Activated naive CD8-positive, alpha-beta T cell treated with anti-CD3 and anti-CD28 coated beads, Interleukin-2, amount 50 U/mL, for 24 hours (primary cell): ENCODE data around the gene ITGB2.
A peak's percentile ranks its signal among the peaks of the same experiment; 100 is the strongest.

ENCODE experiments used
- ATAC-seq: fragments of 150-1000 bp; cut with Tn5 transposase; one replicate; pipeline ENCODE4 v1.10.0; 2021
- DNase-seq: peaks from one replicate; pipeline ENCODE4 v3.0.0; 2021
- H3K27ac Mint-ChIP-seq: one replicate; pipeline ENCODE4 v1.8.0; 2021; ENCODE audit warnings: mild to moderate bottlenecking, mixed read lengths
- H3K27me3 Mint-ChIP-seq: one replicate; pipeline ENCODE4 v1.8.0; 2021; ENCODE audit warnings: mixed read lengths
- H3K36me3 Mint-ChIP-seq: one replicate; pipeline ENCODE4 v1.8.0; 2021; ENCODE audit warnings: low read depth, mixed read lengths
- H3K4me1 Mint-ChIP-seq: one replicate; pipeline ENCODE4 v1.8.0; 2021; ENCODE audit warnings: mixed read lengths
- H3K4me3 Mint-ChIP-seq: one replicate; pipeline ENCODE4 v1.8.0; 2021; ENCODE audit warnings: mild to moderate bottlenecking, moderate library complexity, mixed read lengths
- H3K9me3 Mint-ChIP-seq: one replicate; pipeline ENCODE4 v1.8.0; 2021; ENCODE audit warnings: mixed read lengths

Gene ITGB2

GRCh38 chr21:44867464-44867863, 53.2 kb downstream of the ITGB2 start:
- no peaks in the 10 kb centered on the region for H3K27me3 Mint-ChIP-seq
- H3K27ac Mint-ChIP-seq, result peak overlapping the region; percentile 88
- ATAC-seq, result no peak
- H3K9me3 Mint-ChIP-seq, result no peaks in the 10 kb centered on the region
- no peak overlapping the region for H3K4me3 Mint-ChIP-seq
- H3K4me1 Mint-ChIP-seq, result peaks cover 75% of the 10 kb centered on the region
- H3K36me3 Mint-ChIP-seq, result peaks cover 17% of the 10 kb centered on the region
- DNase-seq, result no peak

DNA sequence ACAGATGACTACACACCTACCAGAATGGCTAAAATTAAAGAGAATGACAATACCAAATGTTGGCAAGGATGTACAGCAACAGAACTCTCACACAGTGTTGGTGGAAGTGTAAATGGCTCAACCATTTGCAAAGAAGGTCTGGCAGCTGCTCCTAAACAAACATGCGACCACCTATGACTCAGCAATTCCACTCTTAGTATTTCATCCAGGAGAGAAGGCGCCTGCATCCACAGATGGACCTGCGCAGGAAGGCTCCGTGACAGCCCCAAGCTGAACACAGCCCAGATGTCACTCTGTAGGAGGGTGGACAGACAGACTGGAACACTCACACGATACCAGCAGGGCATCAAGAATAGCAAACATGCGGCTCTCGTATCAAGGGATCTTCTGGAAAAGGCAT, 53.9 kb downstream of the ITGB2 start:
- no peaks in the 10 kb centered on the region for H3K27me3 Mint-ChIP-seq

DNA sequence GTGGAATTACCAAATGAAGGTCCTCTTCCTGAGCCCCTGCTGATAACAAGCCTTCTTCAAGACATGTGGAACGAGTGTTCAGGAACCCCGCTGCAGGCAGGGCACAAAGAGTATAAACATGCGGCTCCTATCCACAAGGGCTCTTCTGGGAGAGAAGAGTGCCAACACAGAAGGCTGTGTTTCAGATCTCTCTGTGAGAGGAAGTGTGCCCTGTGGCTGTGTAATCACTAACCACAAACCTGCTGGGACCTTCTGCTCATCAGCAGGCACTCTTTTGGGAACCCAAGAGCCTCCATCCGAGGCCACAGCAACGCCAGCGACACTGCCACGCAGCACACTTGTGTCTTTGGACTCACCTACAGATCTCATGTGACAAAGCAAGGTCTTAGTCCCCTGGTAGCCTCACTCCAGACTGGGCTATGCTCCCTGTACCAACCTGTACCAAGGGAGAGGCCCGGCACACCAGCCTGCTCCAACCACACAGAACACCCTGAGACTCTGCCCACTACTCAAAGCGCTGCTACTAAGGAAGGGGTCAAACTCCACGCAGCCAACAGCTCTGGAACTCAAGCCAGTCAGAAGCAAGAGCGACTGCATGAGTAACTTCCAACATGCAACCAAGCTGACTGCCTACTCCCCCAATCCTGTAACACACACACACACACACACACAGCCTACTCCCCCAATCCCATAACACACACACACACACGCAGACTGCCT, 55.0 kb downstream of the ITGB2 start:
- Mint-ChIP-seq H3K27me3 (no peaks in the 10 kb centered on the region), H3K36me3 (peaks cover 17% of the 10 kb centered on the region), H3K4me3 (peak overlapping the region; percentile 37), H3K27ac (peak overlapping the region; percentile 73), H3K4me1 (peaks cover 58% of the 10 kb centered on the region), H3K9me3 (no peaks in the 10 kb centered on the region)
- peak; percentile 47 for DNase-seq
- peak; percentile 79 for ATAC-seq

More for the DNA sequence above, 53.9 kb downstream of the ITGB2 start:
- DNase-seq (no peak), ATAC-seq (no peak)
- Mint-ChIP-seq H3K27ac (peak overlapping the region; percentile 73), H3K4me3 (peak overlapping the region; percentile 37), H3K9me3 (no peaks in the 10 kb centered on the region), H3K36me3 (peaks cover 17% of the 10 kb centered on the region), H3K4me1 (peaks cover 68% of the 10 kb centered on the region)

DNA sequence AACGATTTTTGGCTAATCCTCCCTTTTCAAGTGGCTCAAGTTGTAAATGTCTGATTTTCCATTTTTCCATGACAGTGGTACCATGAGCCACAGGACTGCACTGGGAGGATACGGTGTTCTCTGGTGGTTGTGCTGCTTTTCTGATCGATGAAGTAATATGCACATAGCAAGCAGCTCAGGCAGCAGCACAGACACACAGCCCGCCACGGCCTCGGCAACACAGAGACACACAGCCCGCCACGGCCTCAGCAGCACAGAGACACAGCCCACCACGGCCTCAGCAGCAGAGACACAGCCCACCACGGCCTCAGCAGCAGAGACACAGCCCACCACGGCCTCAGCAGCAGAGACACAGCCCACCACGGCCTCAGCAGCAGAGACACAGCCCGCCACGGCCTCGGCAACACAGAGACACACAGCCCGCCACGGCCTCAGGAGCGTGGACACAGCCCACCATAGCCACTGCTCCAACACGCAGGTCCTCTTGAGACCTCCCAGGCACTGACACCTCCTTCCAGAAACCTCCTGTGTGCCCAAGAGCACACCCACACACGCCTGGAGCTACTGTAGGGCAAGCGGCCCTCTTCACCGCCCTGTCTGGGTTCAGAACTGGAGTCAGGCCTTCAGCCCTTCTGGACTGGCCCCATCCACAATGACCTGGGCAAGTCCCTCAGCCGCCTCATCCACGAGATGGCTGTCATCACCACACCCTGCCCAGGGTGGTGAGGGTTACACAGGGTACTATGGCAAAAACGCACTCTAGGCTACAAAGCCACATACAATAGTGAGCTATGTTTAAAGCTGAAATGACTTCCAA, 57.6 kb downstream of the ITGB2 start:
- H3K4me3 Mint-ChIP-seq, result no peak overlapping the region
- DNase-seq, result no peak
- no peak overlapping the region for H3K27ac Mint-ChIP-seq
- peaks cover 35% of the 10 kb centered on the region for H3K4me1 Mint-ChIP-seq
- ATAC-seq, result no peak
- H3K27me3 Mint-ChIP-seq, result no peaks in the 10 kb centered on the region
- H3K36me3 Mint-ChIP-seq, result peaks cover 18% of the 10 kb centered on the region
- H3K9me3 Mint-ChIP-seq, result no peaks in the 10 kb centered on the region

DNA sequence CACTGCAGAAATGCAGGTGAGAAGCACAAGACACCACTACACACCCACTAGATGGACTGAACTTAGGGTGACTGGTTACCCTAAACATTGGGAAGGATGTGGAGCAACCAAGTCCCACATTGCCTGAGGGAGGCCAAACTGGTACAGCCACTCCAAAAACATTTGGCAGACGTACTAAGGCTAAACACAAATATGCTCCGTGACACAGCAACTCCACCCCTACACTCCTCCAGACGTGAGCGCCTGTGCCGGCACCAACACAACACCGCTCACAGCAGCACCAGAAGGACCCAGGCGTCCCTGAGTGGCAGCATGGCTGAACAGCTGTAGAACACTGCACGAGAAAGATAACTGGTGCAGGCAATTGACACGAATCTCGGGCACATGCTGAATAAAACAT, 61.9 kb downstream of the ITGB2 start:
- H3K27ac Mint-ChIP-seq, result no peak overlapping the region
- peaks cover 20% of the 10 kb centered on the region for H3K4me1 Mint-ChIP-seq

GRCh38 chr21:44858291-44858690, 62.4 kb downstream of the ITGB2 start:
- peaks cover 22% of the 10 kb centered on the region for H3K36me3 Mint-ChIP-seq

More for the DNA sequence above, 61.9 kb downstream of the ITGB2 start:
- DNase-seq, result no peak
- Mint-ChIP-seq H3K4me3 (no peak overlapping the region), H3K27me3 (no peaks in the 10 kb centered on the region), H3K9me3 (no peaks in the 10 kb centered on the region), H3K36me3 (peaks cover 22% of the 10 kb centered on the region)
- no peak for ATAC-seq

GRCh38 chr21:44857127-44857892, 63.4 kb downstream of the ITGB2 start:
- Mint-ChIP-seq H3K27me3 (no peaks in the 10 kb centered on the region), H3K4me3 (no peak overlapping the region), H3K36me3 (peaks cover 24% of the 10 kb centered on the region), H3K27ac (no peak overlapping the region), H3K4me1 (peaks cover 26% of the 10 kb centered on the region), H3K9me3 (no peaks in the 10 kb centered on the region)
- ATAC-seq (no peak), DNase-seq (no peak)

More at GRCh38 chr21:44858291-44858690, 62.4 kb downstream of the ITGB2 start:
- H3K4me3 Mint-ChIP-seq, result no peak overlapping the region
- ATAC-seq (no peak), DNase-seq (no peak)
- H3K9me3 Mint-ChIP-seq, result no peaks in the 10 kb centered on the region
- peaks cover 25% of the 10 kb centered on the region for H3K4me1 Mint-ChIP-seq
- no peak overlapping the region for H3K27ac Mint-ChIP-seq
- H3K27me3 Mint-ChIP-seq, result no peaks in the 10 kb centered on the region

DNA sequence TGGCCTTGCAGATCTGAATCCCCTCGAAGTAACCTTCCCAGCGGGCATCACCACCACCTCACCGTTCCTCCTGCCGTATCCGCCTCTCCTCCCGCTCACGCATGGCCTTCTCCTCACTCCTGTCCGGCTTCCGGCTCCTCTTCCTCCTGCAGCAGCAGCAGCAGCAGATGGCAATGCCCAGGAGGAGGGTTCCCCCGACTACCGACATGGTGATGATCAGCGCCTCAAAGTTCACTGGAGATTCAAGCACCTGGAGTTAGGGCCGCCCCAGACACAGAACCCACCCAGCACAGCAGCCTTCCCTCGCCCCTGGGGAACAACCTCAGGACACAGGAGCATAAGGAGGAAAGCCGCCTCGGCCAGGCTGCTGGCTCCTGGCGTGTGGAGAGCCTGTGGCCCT, 64.6 kb downstream of the ITGB2 start:
- DNase-seq (no peak), ATAC-seq (no peak)
- no peaks in the 10 kb centered on the region for H3K27me3 Mint-ChIP-seq
- H3K4me3 Mint-ChIP-seq, result no peak overlapping the region
- H3K27ac Mint-ChIP-seq, result no peak overlapping the region
- no peaks in the 10 kb centered on the region for H3K9me3 Mint-ChIP-seq
- H3K4me1 Mint-ChIP-seq, result peaks cover 33% of the 10 kb centered on the region
- peaks cover 28% of the 10 kb centered on the region for H3K36me3 Mint-ChIP-seq

DNA sequence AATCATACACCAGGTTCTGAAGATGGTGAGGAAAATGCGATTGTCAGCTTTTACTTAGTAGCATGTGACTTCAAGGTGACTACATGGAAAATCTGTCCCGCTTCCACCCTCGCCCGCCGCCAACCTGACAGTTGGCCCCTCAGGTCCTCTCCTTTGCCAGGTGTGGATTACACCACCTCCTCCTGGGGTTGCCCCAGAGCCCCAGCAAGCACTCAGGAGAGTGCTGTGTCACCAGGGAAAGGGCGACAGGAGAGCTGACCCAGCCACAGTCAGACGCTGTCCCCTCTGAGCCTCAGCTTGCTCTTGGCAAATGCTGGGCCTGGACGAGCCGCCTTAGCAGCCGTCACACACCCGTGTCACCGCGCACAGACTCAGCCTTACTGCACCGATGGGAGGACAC, 65.1 kb downstream of the ITGB2 start:
- DNase-seq (no peak), ATAC-seq (no peak)
- Mint-ChIP-seq H3K27ac (no peak overlapping the region), H3K27me3 (no peaks in the 10 kb centered on the region), H3K4me1 (peaks cover 36% of the 10 kb centered on the region), H3K4me3 (no peak overlapping the region), H3K9me3 (no peaks in the 10 kb centered on the region), H3K36me3 (peaks cover 33% of the 10 kb centered on the region)

DNA sequence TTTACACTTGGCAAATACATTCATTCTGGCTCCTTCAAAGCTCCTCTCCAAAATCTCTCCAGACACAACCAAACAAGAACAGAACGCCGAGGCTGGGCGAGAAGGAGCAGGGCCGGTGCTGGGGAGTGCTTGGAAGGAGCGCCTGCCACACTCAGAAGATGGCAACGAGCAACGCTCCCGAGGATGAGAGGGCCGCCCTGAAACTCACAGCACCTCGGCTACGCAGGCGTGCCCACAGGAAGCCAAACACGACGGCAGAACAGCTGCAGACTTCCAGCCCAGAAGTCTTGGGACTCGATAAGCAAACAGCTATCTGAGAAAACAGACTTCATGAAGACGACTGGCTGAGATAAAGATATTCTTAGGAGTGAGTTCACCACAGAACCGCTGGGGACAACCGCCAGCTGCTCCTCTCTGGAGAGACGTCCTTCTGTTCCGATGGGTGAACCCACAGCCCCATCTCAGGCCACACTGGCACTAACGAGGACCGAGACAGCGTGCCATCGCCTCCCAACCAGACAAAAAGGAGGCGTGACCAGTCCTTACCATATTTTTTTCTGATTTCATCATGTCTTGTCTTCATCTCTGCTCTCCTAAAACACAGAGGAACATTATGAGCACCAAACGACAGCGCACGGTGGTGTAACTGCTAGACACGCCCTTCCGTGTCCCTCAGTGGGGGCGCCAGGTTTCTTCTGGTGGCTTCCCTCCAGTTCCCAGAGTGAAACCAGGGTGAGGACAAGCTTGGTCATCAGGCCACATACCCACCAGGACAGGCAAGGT, 65.8 kb downstream of the ITGB2 start:
- peak overlapping the region; percentile 70 for H3K27ac Mint-ChIP-seq
- peaks cover 34% of the 10 kb centered on the region for H3K4me1 Mint-ChIP-seq
- no peak for DNase-seq
- peak; percentile 33 for ATAC-seq
- no peaks in the 10 kb centered on the region for H3K9me3 Mint-ChIP-seq
- no peak overlapping the region for H3K4me3 Mint-ChIP-seq
- H3K36me3 Mint-ChIP-seq, result peaks cover 31% of the 10 kb centered on the region
- H3K27me3 Mint-ChIP-seq, result no peaks in the 10 kb centered on the region

GRCh38 chr21:44854391-44854663, 66.4 kb downstream of the ITGB2 start:
- peaks cover 28% of the 10 kb centered on the region for H3K36me3 Mint-ChIP-seq
- ATAC-seq, result no peak
- H3K27me3 Mint-ChIP-seq, result no peaks in the 10 kb centered on the region
- no peak overlapping the region for H3K4me3 Mint-ChIP-seq
- no peaks in the 10 kb centered on the region for H3K9me3 Mint-ChIP-seq
- H3K4me1 Mint-ChIP-seq, result peaks cover 34% of the 10 kb centered on the region
- no peak for DNase-seq
- H3K27ac Mint-ChIP-seq, result peak overlapping the region; percentile 70

GRCh38 chr21:44853601-44854390, 66.9 kb downstream of the ITGB2 start:
- Mint-ChIP-seq H3K36me3 (peaks cover 29% of the 10 kb centered on the region), H3K9me3 (no peaks in the 10 kb centered on the region), H3K27ac (peak overlapping the region; percentile 70), H3K27me3 (no peaks in the 10 kb centered on the region), H3K4me1 (peaks cover 34% of the 10 kb centered on the region), H3K4me3 (no peak overlapping the region)
- ATAC-seq (no peak), DNase-seq (no peak)

- Mint-ChIP-seq H3K27me3 (no peaks in the 10 kb centered on the region), H3K4me3 (no peak overlapping the region), H3K36me3 (peaks cover 31% of the 10 kb centered on the region), H3K9me3 (no peaks in the 10 kb centered on the region), H3K4me1 (peaks cover 44% of the 10 kb centered on the region), H3K27ac (no peak overlapping the region)
- no peak for DNase-seq
- ATAC-seq, result no peak
These were observed 69.6 kb downstream of the ITGB2 start for GRCh38 chr21:44850905-44851657.
